ENCODE measurements around the gene SLITRK1.

Gene SLITRK1

DNA sequence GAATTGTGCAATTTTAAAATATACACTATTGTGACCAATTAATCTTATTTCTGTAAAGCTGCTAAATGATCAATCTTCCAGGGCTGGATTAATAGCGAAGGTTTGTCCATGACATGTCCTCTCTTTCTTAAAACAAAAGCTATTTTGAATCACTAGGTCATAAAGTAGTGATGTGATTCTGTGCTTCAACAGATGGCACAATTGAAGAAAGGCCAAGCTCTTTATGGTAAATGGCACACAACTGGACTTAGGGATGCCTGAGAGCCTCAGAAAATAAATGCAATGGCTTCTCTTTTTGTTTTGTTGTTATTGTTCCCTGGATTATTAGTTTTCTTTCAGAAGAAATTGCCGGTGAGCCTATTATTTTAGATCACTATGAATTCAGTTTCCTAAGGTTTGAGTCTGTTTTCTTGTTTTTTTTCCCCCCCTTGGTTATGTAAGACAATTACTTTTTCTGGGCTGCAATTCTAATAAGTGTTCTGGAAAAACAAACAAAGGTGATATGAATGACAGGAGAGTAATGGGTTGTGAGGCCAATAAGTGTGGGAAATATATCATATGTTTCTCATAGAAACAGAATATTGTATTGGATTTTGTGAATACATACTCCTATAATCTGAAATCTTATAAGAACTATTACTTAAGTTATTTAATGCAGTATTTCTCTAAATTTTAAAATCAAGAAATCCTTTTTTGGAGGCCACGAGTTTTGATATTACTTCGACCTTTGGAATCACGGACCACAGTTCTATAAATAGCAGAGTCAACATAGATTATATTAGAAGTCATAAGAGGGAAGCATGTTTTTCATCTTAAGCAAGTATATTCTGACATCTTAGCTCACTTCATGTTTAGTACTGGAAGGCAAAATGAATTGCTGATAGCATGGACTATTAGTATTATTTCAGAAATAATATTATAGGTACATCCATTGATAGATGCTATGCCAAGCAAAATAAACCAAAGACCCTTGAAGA lies 16.8 kb downstream of the SLITRK1 start:
- DNase-seq, result no peak

- no peak for DNase-seq
These were observed 28.5 kb downstream of the SLITRK1 start for GRCh38 chr13:83853771-83854170.

GRCh38 chr13:83845106-83845505 lies 37.2 kb downstream of the SLITRK1 start:
- DNase-seq, result no peak

- DNase-seq, result no peak
These were observed 43.1 kb downstream of the SLITRK1 start for GRCh38 chr13:83839146-83839545.

GRCh38 chr13:83831796-83832195 lies 50.5 kb downstream of the SLITRK1 start:
- DNase-seq, result no peak

GRCh38 chr13:83829810-83830209 lies 52.5 kb downstream of the SLITRK1 start:
- DNase-seq, result no peak

DNA sequence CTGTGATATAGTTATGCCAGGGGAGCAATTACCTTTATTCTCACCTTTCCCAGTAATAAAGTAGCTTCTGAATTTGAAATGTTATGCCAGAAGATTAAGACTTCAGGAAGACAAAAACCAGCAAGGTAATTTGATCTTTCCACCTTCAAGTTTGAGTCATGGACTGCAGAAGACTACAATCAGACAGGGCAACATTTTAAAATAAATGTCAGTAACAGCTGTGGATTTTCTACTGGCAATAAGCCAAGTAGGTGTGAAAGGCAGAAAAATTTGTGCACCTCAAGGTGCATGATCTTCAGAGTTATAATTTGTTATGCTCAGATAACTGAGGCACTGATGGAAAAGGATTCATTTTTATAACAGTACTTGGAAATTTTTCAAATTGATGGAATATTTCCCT lies 54.9 kb downstream of the SLITRK1 start:
- no peak for DNase-seq
